Progenitor cell of endocrine pancreas (in vitro differentiated cells): ENCODE measurements around the gene LTBP3. TPM values are rescaled to one million over a fixed set of nuclear protein-coding genes. Genes with fewer than 3 reads are reported as not detected.

ENCODE experiments used
- DNase-seq: peaks from one replicate; pipeline ENCODE4 v3.0.0; 2021; ENCODE audit warnings: low spot score; ENCODE audit not compliant: unreplicated experiment
- H3K27ac Mint-ChIP-seq: 2 replicates; pipeline ENCODE4 v1.8.0; 2021; ENCODE audit warnings: mild to moderate bottlenecking, moderate library complexity, mixed read lengths
- H3K27me3 Mint-ChIP-seq: 2 replicates; pipeline ENCODE4 v1.8.0; 2021; ENCODE audit warnings: mixed read lengths
- H3K36me3 Mint-ChIP-seq: 2 replicates; pipeline ENCODE4 v1.8.0; 2022; ENCODE audit warnings: mixed read lengths; ENCODE audit not compliant: insufficient read depth
- H3K4me1 Mint-ChIP-seq: 2 replicates; pipeline ENCODE4 v1.8.0; 2021; ENCODE audit warnings: low read depth, mixed read lengths
- H3K4me3 Mint-ChIP-seq: 2 replicates; pipeline ENCODE4 v1.8.0; 2021; ENCODE audit warnings: low read depth, mild to moderate bottlenecking, moderate library complexity, mixed read lengths
- H3K9me3 Mint-ChIP-seq: 2 replicates; pipeline ENCODE4 v1.8.0; 2021; ENCODE audit warnings: low read depth, mixed read lengths
- CTCF ChIP-seq: fragments of 200-600 bp; sonication (generic); IDR thresholded peaks from one replicate; pipeline ENCODE4 v1.5.0; 2021; ENCODE audit warnings: antibody characterized with exemption, mild to moderate bottlenecking; ENCODE audit not compliant: unreplicated experiment
- total RNA-seq: library from RNA; stranded (reverse); gene quantifications from 2 replicates; pipeline ENCODE4 v1.2.1, GENCODE V29; 2021

The LTBP3 gene
- total RNA-seq, 1 donor from 2014 or later: 55.3 TPM

GRCh38 chr11:65584106-65584505 lies 25.9 kb upstream of the LTBP3 start:
- H3K9me3 Mint-ChIP-seq: no peaks in the 10 kb centered on the region
- H3K4me1 Mint-ChIP-seq: no peaks in the 10 kb centered on the region
- peaks cover 51% of the 10 kb centered on the region for H3K27me3 Mint-ChIP-seq
- no peak for TF ChIP-seq CTCF
- no peak overlapping the region for H3K4me3 Mint-ChIP-seq
- DNase-seq: no peak
- H3K27ac Mint-ChIP-seq: no peak overlapping the region
- no peaks in the 10 kb centered on the region for H3K36me3 Mint-ChIP-seq

GRCh38 chr11:65583589-65583988 lies 25.4 kb upstream of the LTBP3 start:
- Mint-ChIP-seq H3K9me3 (no peaks in the 10 kb centered on the region), H3K36me3 (no peaks in the 10 kb centered on the region), H3K4me3 (no peak overlapping the region), H3K27me3 (peaks cover 48% of the 10 kb centered on the region), H3K27ac (no peak overlapping the region), H3K4me1 (no peaks in the 10 kb centered on the region)
- TF ChIP-seq CTCF: no peak
- no peak for DNase-seq

- no peak for DNase-seq
- Mint-ChIP-seq H3K4me3 (no peak overlapping the region), H3K27ac (no peak overlapping the region), H3K4me1 (no peaks in the 10 kb centered on the region), H3K9me3 (no peaks in the 10 kb centered on the region), H3K36me3 (peaks cover 2% of the 10 kb centered on the region), H3K27me3 (peaks cover 51% of the 10 kb centered on the region)
- no peak for TF ChIP-seq CTCF
These were observed 23.8 kb upstream of the LTBP3 start for GRCh38 chr11:65581928-65582327.

- no peaks in the 10 kb centered on the region for H3K4me1 Mint-ChIP-seq
- no peak overlapping the region for H3K27ac Mint-ChIP-seq
- no peak for DNase-seq
- peaks cover 2% of the 10 kb centered on the region for H3K36me3 Mint-ChIP-seq
- H3K27me3 Mint-ChIP-seq: peaks cover 48% of the 10 kb centered on the region
- TF ChIP-seq CTCF: no peak
- H3K4me3 Mint-ChIP-seq: no peak overlapping the region
- H3K9me3 Mint-ChIP-seq: no peaks in the 10 kb centered on the region
These were observed 22.6 kb upstream of the LTBP3 start for GRCh38 chr11:65580756-65581155.

DNA sequence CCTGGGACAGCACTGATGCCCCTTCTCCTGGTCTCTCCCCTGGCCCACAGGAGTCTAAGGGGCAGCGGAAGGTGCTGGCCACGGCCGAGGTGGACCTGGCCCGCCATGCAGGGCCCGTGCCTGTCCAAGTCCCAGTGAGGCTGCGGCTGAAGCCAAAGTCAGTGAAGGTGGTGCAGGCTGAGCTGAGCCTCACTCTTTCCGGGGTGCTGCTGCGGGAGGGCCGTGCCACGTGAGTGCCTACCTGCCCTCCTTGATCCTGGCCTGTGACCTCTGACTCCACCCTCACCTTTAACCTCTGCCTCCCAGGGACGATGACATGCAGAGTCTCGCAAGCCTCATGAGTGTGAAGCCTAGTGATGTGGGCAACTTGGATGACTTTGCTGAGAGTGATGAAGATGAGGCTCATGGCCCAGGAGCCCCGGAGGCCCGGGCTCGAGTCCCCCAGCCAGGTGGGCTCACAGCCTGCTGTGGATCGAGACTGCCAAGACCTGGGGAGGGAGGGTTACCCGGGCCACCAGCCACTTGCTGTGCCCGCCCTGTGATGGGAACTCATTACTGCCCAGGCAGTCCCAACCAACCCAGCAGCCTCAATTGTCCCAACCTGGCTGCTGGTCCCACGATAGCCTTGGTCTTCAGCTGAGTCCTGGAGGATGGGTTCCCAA lies 22.0 kb upstream of the LTBP3 start:
- H3K27ac Mint-ChIP-seq: no peak overlapping the region
- no peak for TF ChIP-seq CTCF
- H3K4me1 Mint-ChIP-seq: peaks cover 3% of the 10 kb centered on the region
- H3K27me3 Mint-ChIP-seq: peaks cover 50% of the 10 kb centered on the region
- H3K4me3 Mint-ChIP-seq: no peak overlapping the region
- H3K9me3 Mint-ChIP-seq: no peaks in the 10 kb centered on the region
- H3K36me3 Mint-ChIP-seq: peaks cover 2% of the 10 kb centered on the region
- DNase-seq: no peak
